A673 (cell line): ENCODE data around the gene ERP29.

ENCODE experiments used
- EZH2 ChIP-seq: fragments of 200-600 bp; sonication (generic); IDR thresholded peaks from 2 replicates; pipeline ENCODE4 v1.6.1; 2017; ENCODE audit warnings: borderline replicate concordance, low read depth, mild to moderate bottlenecking, mixed read lengths, antibody characterized with exemption, low read length; ENCODE audit not compliant: poor library complexity, severe bottlenecking
- TF ChIP-seq, protein P1 (sequence below): fragments of 300-800, 200-600 bp; sonication (generic); conservative IDR thresholded peaks from 2 replicates; pipeline ENCODE4 v1.5.1; 2017; ENCODE audit warnings: low read depth, mild to moderate bottlenecking, antibody characterized with exemption, low read length, moderate library complexity, mixed read lengths

DNA sequence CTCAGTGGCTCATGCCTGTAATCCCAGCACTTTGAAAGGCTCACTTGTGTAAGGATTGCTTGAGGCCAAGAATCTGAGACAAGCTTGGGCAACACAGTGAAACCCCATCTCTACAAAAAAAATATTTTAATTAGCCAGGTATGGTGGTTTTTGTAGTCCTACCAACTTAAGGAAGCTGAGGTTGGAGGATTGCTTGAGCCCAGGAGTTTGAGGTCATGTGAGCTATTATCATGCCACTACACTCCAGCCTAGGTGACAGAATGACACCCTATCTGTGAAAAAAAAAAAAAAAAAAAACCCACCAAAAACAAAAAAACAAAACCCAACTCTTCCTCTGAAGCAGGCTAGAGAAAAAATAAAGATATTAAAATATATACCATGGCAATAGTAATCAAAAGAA lies 41.4 kb upstream of the ERP29 start:
- TF ChIP-seq, protein P1, sequence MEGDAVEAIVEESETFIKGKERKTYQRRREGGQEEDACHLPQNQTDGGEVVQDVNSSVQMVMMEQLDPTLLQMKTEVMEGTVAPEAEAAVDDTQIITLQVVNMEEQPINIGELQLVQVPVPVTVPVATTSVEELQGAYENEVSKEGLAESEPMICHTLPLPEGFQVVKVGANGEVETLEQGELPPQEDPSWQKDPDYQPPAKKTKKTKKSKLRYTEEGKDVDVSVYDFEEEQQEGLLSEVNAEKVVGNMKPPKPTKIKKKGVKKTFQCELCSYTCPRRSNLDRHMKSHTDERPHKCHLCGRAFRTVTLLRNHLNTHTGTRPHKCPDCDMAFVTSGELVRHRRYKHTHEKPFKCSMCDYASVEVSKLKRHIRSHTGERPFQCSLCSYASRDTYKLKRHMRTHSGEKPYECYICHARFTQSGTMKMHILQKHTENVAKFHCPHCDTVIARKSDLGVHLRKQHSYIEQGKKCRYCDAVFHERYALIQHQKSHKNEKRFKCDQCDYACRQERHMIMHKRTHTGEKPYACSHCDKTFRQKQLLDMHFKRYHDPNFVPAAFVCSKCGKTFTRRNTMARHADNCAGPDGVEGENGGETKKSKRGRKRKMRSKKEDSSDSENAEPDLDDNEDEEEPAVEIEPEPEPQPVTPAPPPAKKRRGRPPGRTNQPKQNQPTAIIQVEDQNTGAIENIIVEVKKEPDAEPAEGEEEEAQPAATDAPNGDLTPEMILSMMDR = no peak
- TF ChIP-seq EZH2 = no peak
